ENCODE measurements around the gene VWA3B.

DNA sequence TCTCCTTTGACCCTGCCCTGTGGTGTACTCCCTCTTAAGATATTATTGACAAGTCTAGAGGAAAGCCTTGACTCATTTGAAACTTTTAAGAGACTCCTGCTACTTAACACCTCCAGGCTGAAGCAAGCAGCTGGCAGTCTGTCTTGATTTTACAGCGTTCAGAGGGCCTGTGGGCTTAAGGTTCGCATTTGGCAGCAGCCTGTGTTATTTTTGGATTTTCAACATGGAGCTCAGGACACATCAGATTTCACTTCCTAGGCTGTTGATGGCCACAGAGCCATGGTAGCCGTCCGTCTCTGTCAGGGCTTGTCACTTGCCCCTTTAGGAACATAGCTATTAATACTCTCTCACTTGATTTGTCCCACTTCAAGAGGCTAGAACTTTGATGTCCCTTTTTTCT lies 73.6 kb downstream of the VWA3B start:
- no peak for TF ChIP-seq CTCF (IDR thresholded peaks at IDR 0.05)
- no peak for TF ChIP-seq ZFX (IDR thresholded peaks at IDR 0.05; ENCODE audit: borderline replicate concordance)
